Endodermal cell (in vitro differentiated cells): ENCODE measurements around the gene PPIB. TPM values are rescaled to one million over a fixed set of nuclear protein-coding genes. Genes with fewer than 3 reads are reported as not detected.

ENCODE experiments used
- DNase-seq: peaks from one replicate; pipeline ENCODE4 v3.0.0-alpha.2; 2017
- H3K27ac ChIP-seq: 2 replicates; pipeline ENCODE4 v1.5.1; 2013; ENCODE audit warnings: mild to moderate bottlenecking, low read depth, low read length, moderate library complexity
- H3K27me3 ChIP-seq: 2 replicates; pipeline ENCODE4 v1.6.1; 2013; ENCODE audit warnings: mild to moderate bottlenecking, low read length, moderate library complexity; ENCODE audit not compliant: insufficient read depth, control insufficient read depth, poor library complexity, severe bottlenecking
- H3K36me3 ChIP-seq: 2 replicates; pipeline ENCODE4 v1.7.0; 2013; ENCODE audit warnings: mild to moderate bottlenecking, low read length, moderate library complexity; ENCODE audit not compliant: control insufficient read depth, insufficient read depth
- H3K4me1 ChIP-seq: one replicate; pipeline ENCODE4 v1.7.0; 2013; ENCODE audit warnings: low read length; ENCODE audit not compliant: control insufficient read depth, insufficient read depth
- H3K4me3 ChIP-seq: 2 replicates; pipeline ENCODE4 v1.5.1; 2013; ENCODE audit warnings: mild to moderate bottlenecking, low read length, moderate library complexity
- H3K9ac ChIP-seq: 2 replicates; pipeline ENCODE4 v1.6.1; 2013; ENCODE audit warnings: mild to moderate bottlenecking, low read length, moderate library complexity; ENCODE audit not compliant: poor library complexity, severe bottlenecking; ENCODE audit errors: extremely low read depth
- H3K9me3 ChIP-seq: 2 replicates; pipeline ENCODE4 v1.6.1; 2013; ENCODE audit warnings: mild to moderate bottlenecking, low read length, moderate library complexity; ENCODE audit not compliant: control insufficient read depth
- H3K27ac Mint-ChIP-seq: 2 replicates; pipeline ENCODE4 v1.8.0; 2020; ENCODE audit warnings: mixed read lengths
- H3K27me3 Mint-ChIP-seq: 2 replicates; pipeline ENCODE4 v1.8.0; 2021; ENCODE audit warnings: mild to moderate bottlenecking, mixed read lengths; ENCODE audit not compliant: insufficient read depth
- H3K36me3 Mint-ChIP-seq: 2 replicates; pipeline ENCODE4 v1.8.0; 2020; ENCODE audit warnings: low read depth, mixed read lengths
- H3K4me1 Mint-ChIP-seq: 2 replicates; pipeline ENCODE4 v1.8.0; 2020; ENCODE audit warnings: mixed read lengths
- H3K4me3 Mint-ChIP-seq: 2 replicates; pipeline ENCODE4 v1.8.0; 2020; ENCODE audit warnings: mild to moderate bottlenecking, moderate library complexity, mixed read lengths
- H3K9me3 Mint-ChIP-seq: 2 replicates; pipeline ENCODE4 v1.8.0; 2020; ENCODE audit warnings: mild to moderate bottlenecking, mixed read lengths
- WGBS, 2 experiments: methylation state at CpG; one replicate each; pipeline versions ENCODE4 v1.1.5 to v1.1.7; 2013; ENCODE audit warnings: missing lambda C conversion rate in 2 of 2, mixed read lengths in 1 of 2; ENCODE audit not compliant: insufficient coverage in 1 of 2, insufficient read length in 1 of 2; 5-methylcytosine and 5-hydroxymethylcytosine counted together
- total RNA-seq, 2 donors: library from RNA; stranded (reverse); fragmentation: NEBNext Ultra II Directional in 1 of 2; extraction: Animal tissue kit (Norgen Biotek cat#: 25700) in 1 of 2; gene quantifications; 2 replicates in 1 of 2; 3 replicates in 1 of 2; pipeline ENCODE4 v1.2.1, GENCODE V29; 2021
- TF ChIP-seq, protein P1 (sequence below): fragments of 200-600 bp; sonication (generic); conservative IDR thresholded peaks from 2 replicates; pipeline ENCODE4 v1.5.0; 2021; ENCODE audit warnings: antibody characterized with exemption, mild to moderate bottlenecking

Gene PPIB
- total RNA-seq, 2 donors from 2014 or later: 551 to 652 TPM

DNA sequence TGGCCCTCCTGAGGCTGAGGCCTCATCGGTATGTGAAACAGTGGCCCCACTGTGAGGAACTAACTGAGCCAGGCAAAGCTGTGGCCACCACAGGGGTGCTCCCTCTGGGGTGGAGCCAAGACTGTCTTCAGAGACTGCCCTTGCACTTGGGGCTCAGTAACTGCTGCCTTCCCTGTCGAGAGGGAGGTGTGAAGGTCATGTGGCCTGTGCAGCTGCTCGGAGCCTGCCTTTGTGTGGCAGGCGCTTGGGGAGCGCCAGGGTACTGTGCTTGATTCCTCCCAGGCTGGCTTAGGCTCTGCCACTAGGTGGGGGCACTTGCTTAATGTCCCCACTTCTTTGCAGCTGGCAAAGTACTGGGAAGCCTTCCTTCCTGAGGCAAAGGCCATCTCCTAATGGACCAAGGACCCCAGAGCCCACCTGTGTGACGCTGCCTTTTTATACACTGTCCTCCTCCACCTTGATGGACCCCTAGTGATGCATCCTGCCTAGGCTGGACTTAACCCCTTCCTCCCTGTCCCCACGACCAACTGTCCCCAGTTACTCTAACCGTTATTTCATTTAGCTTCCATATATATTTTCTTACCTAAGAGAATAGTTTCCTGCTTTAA lies 25.5 kb downstream of the PPIB start:
- H3K27ac Mint-ChIP-seq: no peak overlapping the region
- peaks cover 19% of the 10 kb centered on the region for H3K36me3 ChIP-seq
- no peaks in the 10 kb centered on the region for H3K9me3 ChIP-seq
- no peak overlapping the region for H3K9ac ChIP-seq
- H3K9me3 Mint-ChIP-seq: no peaks in the 10 kb centered on the region
- H3K27me3 Mint-ChIP-seq: no peaks in the 10 kb centered on the region
- peaks cover 43% of the 10 kb centered on the region for H3K36me3 Mint-ChIP-seq
- WGBS, 2 experiments: 68 to 80% methylated on average over 6 to 8 of the region's 8 CpGs
- TF ChIP-seq, protein P1, sequence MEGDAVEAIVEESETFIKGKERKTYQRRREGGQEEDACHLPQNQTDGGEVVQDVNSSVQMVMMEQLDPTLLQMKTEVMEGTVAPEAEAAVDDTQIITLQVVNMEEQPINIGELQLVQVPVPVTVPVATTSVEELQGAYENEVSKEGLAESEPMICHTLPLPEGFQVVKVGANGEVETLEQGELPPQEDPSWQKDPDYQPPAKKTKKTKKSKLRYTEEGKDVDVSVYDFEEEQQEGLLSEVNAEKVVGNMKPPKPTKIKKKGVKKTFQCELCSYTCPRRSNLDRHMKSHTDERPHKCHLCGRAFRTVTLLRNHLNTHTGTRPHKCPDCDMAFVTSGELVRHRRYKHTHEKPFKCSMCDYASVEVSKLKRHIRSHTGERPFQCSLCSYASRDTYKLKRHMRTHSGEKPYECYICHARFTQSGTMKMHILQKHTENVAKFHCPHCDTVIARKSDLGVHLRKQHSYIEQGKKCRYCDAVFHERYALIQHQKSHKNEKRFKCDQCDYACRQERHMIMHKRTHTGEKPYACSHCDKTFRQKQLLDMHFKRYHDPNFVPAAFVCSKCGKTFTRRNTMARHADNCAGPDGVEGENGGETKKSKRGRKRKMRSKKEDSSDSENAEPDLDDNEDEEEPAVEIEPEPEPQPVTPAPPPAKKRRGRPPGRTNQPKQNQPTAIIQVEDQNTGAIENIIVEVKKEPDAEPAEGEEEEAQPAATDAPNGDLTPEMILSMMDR: peak; percentile 30
- H3K27me3 ChIP-seq: no peaks in the 10 kb centered on the region
- H3K4me1 Mint-ChIP-seq: peaks cover 8% of the 10 kb centered on the region
- DNase-seq: peak; percentile 64
- H3K4me3 ChIP-seq: no peak overlapping the region
- no peak overlapping the region for H3K4me3 Mint-ChIP-seq
- H3K27ac ChIP-seq: no peak overlapping the region
- H3K4me1 ChIP-seq: no peaks in the 10 kb centered on the region

DNA sequence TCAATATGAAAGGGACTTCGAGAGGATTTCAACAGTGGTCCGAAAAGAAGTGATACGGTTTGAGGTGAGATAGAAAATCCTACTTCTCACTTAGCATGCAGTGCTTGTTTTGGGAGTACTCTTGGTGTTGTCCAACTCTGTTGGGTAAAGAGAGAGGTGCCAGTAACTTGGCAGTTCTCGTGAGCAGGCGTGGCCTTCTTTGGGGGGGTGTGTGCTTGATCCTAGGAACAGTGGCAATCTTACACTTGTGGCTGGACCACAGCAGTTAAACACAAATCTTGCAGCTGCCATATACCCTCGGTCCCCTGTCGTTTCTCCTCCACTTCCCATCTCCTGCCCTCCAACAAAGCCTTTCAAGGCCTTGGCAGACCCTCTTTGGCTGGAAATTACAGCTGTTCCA lies 26.5 kb downstream of the PPIB start:
- Mint-ChIP-seq H3K27me3 (no peaks in the 10 kb centered on the region), H3K36me3 (peaks cover 53% of the 10 kb centered on the region)
- H3K27ac ChIP-seq: no peak overlapping the region

DNA sequence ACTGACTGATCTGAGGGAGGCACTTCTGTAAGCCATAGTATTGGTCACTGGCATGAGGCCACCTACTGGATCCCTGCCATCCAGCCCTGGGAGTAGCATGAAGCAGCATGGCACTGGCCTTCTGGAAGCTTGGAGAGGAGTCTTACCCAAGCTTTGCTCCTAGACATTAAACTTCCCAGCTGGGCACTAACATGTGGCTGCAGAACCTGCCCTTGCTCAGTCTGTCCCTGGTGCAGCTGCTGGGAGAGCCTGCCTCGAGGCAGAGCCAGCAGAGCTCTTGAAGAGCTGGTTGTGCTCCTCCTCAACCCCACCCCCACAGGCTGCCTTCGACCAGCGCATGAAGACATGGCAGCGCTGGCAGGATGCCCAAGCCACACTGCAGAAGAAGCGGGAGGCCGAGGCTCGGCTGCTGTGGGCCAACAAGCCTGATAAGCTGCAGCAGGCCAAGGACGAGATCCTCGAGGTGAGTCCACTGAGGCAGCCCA lies 28.4 kb downstream of the PPIB start:
- Mint-ChIP-seq H3K4me1 (peaks cover 3% of the 10 kb centered on the region), H3K9me3 (no peaks in the 10 kb centered on the region), H3K4me3 (no peak overlapping the region), H3K36me3 (peaks cover 68% of the 10 kb centered on the region), H3K27me3 (no peaks in the 10 kb centered on the region), H3K27ac (no peak overlapping the region)
- no peak overlapping the region for H3K4me3 ChIP-seq
- DNase-seq: no peak
- TF ChIP-seq, protein P1: no peak
- H3K9ac ChIP-seq: no peak overlapping the region
- H3K4me1 ChIP-seq: no peaks in the 10 kb centered on the region
- H3K27ac ChIP-seq: no peak overlapping the region
- peaks cover 38% of the 10 kb centered on the region for H3K36me3 ChIP-seq
- H3K9me3 ChIP-seq: no peaks in the 10 kb centered on the region
- 93 to 96% methylated on average over 5 to 9 of the region's 9 CpGs for WGBS, 2 experiments
- H3K27me3 ChIP-seq: no peaks in the 10 kb centered on the region

More for the DNA sequence above, 26.5 kb downstream of the PPIB start:
- Histone ChIP-seq H3K36me3 (peaks cover 28% of the 10 kb centered on the region), H3K27me3 (no peaks in the 10 kb centered on the region), H3K9me3 (no peaks in the 10 kb centered on the region), H3K4me3 (no peak overlapping the region), H3K9ac (no peak overlapping the region), H3K4me1 (no peaks in the 10 kb centered on the region)
- Mint-ChIP-seq H3K4me1 (peaks cover 3% of the 10 kb centered on the region), H3K4me3 (no peak overlapping the region), H3K9me3 (no peaks in the 10 kb centered on the region), H3K27ac (no peak overlapping the region)
- 91 to 96% methylated on average over 4 to 5 of the region's 7 CpGs for WGBS, 2 experiments
- TF ChIP-seq, protein P1: no peak
- peak; percentile 24 for DNase-seq
